H1 (cell line): ENCODE measurements around the gene CCSER2. TPM values are rescaled to one million over a fixed set of nuclear protein-coding genes. Genes with fewer than 3 reads are reported as not detected.

Source experiments
- CTCF ChIA-PET: fragments of 300-600 bp; sonication (Branson Sonifier 250); formaldehyde crosslinking; loops from one replicate; lab custom pipeline; 2021; ENCODE audit not compliant: partially characterized antibody; lab: Charles Lee
- POLR2A ChIA-PET: fragments of 300-600 bp; sonication (Branson Sonifier 250); formaldehyde crosslinking; loops from one replicate; lab custom pipeline; 2021; ENCODE audit warnings: inconsistent platforms; ENCODE audit not compliant: partially characterized antibody; lab: Charles Lee
- DNase-seq, 2 experiments: peaks; one replicate each; pipeline versions ENCODE4 v3.0.0 to v3.0.0-alpha.2; 2010 to 2022; ENCODE audit warnings: low spot score in 2 of 2, low read depth in 1 of 2, mixed read lengths in 1 of 2
- FAIRE-seq: peaks from 2 replicates; lab custom pipeline; 2011; peaks lifted over from hg19 to GRCh38; lab: Jason Lieb, UNC
- H2AFZ ChIP-seq: 2 replicates; pipeline ENCODE4 v1.8.1; 2012; ENCODE audit warnings: low read length, inconsistent platforms
- H2AK5ac ChIP-seq: 2 replicates; pipeline ENCODE4 v1.6.1; 2013; ENCODE audit warnings: low read depth, low read length
- H2BK120ac ChIP-seq: replicated peaks from 2 replicates; pipeline ENCODE3; 2013; ENCODE audit warnings: low read depth, low read length, inconsistent platforms
- H2BK12ac ChIP-seq: 2 replicates; pipeline ENCODE4 v1.6.1; 2013; ENCODE audit warnings: low read depth, low read length
- H2BK15ac ChIP-seq: 2 replicates; pipeline ENCODE4 v1.6.1; 2013; ENCODE audit warnings: low read length
- H2BK20ac ChIP-seq: 2 replicates; pipeline ENCODE4 v1.6.1; 2013; ENCODE audit warnings: low read length
- H2BK5ac ChIP-seq: 2 replicates; pipeline ENCODE4 v1.6.1; 2013; ENCODE audit warnings: low read depth, low read length
- H3K14ac ChIP-seq: 2 replicates; pipeline ENCODE4 v1.6.1; 2013; ENCODE audit warnings: inconsistent platforms; ENCODE audit not compliant: insufficient read length
- H3K18ac ChIP-seq: 2 replicates; pipeline ENCODE4 v1.6.1; 2013; ENCODE audit warnings: low read length; ENCODE audit errors: extremely low read depth
- H3K23ac ChIP-seq: 2 replicates; pipeline ENCODE4 v1.6.1; 2013; ENCODE audit warnings: inconsistent platforms; ENCODE audit not compliant: insufficient read length
- H3K23me2 ChIP-seq: 2 replicates; pipeline ENCODE4 v1.6.1; 2013; ENCODE audit warnings: low read depth, low read length
- H3K27ac ChIP-seq: 2 replicates; pipeline ENCODE4 v1.6.1; 2011; ENCODE audit warnings: low read depth, low read length, inconsistent platforms
- H3K27me3 ChIP-seq, 4 experiments: replicated peaks in 1 of 4; 1 replicate in 1 of 4; 2 replicates in 3 of 4; pipeline versions ENCODE4 v1.6.1 to v1.8.1; 2011 to 2013; ENCODE audit warnings: low read length in 3 of 4, mild to moderate bottlenecking in 3 of 4, inconsistent platforms in 2 of 4, mixed read lengths in 2 of 4, moderate library complexity in 1 of 4; ENCODE audit not compliant: control insufficient read depth in 3 of 4, insufficient read depth in 3 of 4; ENCODE audit errors: extremely low read depth in 1 of 4
- H3K36me3 ChIP-seq, 4 experiments: 2 replicates each; pipeline versions ENCODE4 v1.6.1 to v1.8.1; 2011 to 2013; ENCODE audit warnings: mild to moderate bottlenecking in 4 of 4, low read length in 3 of 4, moderate library complexity in 2 of 4, control low read depth in 1 of 4, inconsistent platforms in 1 of 4; ENCODE audit not compliant: insufficient read depth in 4 of 4, control insufficient read depth in 2 of 4
- H3K4ac ChIP-seq: replicated peaks from 2 replicates; pipeline ENCODE3; 2013; ENCODE audit warnings: low read length, low read depth, mixed read lengths, inconsistent platforms; ENCODE audit not compliant: insufficient read length
- H3K4me1 ChIP-seq, 4 experiments: replicated peaks in 1 of 4; 1 replicate in 1 of 4; 2 replicates in 3 of 4; pipeline versions ENCODE4 v1.6.1 to v1.8.1; 2011 to 2013; ENCODE audit warnings: low read length in 3 of 4, inconsistent platforms in 2 of 4, mixed read lengths in 1 of 4; ENCODE audit not compliant: insufficient read depth in 4 of 4, control insufficient read depth in 3 of 4
- H3K4me2 ChIP-seq, 2 experiments: 2 replicates each; pipeline versions ENCODE4 v1.6.1 to v1.8.1; 2011 to 2013; ENCODE audit warnings: low read depth in 2 of 2, low read length in 2 of 2, control low read depth in 1 of 2, inconsistent platforms in 1 of 2, mild to moderate bottlenecking in 1 of 2; ENCODE audit not compliant: insufficient read depth in 1 of 2
- H3K4me3 ChIP-seq, 4 experiments: fragments of 200-600, 300-600 bp in 1 of 4; sonication (generic), shearing (Covaris generic), sonication (Bioruptor Twin) in 1 of 4; 2 replicates each; pipeline versions ENCODE4 v1.5.1 to v1.8.1; 2011 to 2016; ENCODE audit warnings: low read length in 4 of 4, low read depth in 3 of 4, control low read depth in 2 of 4, inconsistent platforms in 2 of 4, mild to moderate bottlenecking in 2 of 4, mixed read lengths in 1 of 4, moderate library complexity in 1 of 4; ENCODE audit not compliant: insufficient read depth in 2 of 4; ENCODE audit errors: extremely low read depth in 1 of 4
- H3K56ac ChIP-seq: replicated peaks from 2 replicates; pipeline ENCODE3; 2013; ENCODE audit warnings: low read depth, mild to moderate bottlenecking, mixed read lengths, low read length, inconsistent platforms; ENCODE audit not compliant: insufficient read length
- H3K79me1 ChIP-seq: 2 replicates; pipeline ENCODE4 v1.6.1; 2013; ENCODE audit warnings: low read depth, low read length, control low read depth
- H3K79me2 ChIP-seq, 2 experiments: 2 replicates each; pipeline versions ENCODE4 v1.6.1 to v1.8.1; 2012 to 2013; ENCODE audit warnings: low read length in 2 of 2, mild to moderate bottlenecking in 2 of 2, inconsistent platforms in 1 of 2; ENCODE audit not compliant: insufficient read depth in 2 of 2, control insufficient read depth in 1 of 2
- H3K9ac ChIP-seq, 4 experiments: replicated peaks in 1 of 4; 1 replicate in 1 of 4; 2 replicates in 3 of 4; pipeline versions ENCODE4 v1.6.1 to v1.8.1; 2011 to 2013; ENCODE audit warnings: low read depth in 3 of 4, low read length in 3 of 4, control low read depth in 2 of 4, mild to moderate bottlenecking in 2 of 4, moderate library complexity in 2 of 4, inconsistent platforms in 1 of 4; ENCODE audit errors: extremely low read depth in 1 of 4
- H3K9me3 ChIP-seq, 2 experiments: 2 replicates each; pipeline versions ENCODE4 v1.6.1 to v1.8.1; 2012 to 2013; ENCODE audit warnings: mild to moderate bottlenecking in 2 of 2, moderate library complexity in 2 of 2, control low read depth in 1 of 2, inconsistent platforms in 1 of 2, low read depth in 1 of 2, low read length in 1 of 2, mixed read lengths in 1 of 2; ENCODE audit not compliant: insufficient read depth in 2 of 2
- H4K20me1 ChIP-seq, 2 experiments: replicated peaks in 1 of 2; 2 replicates each; pipeline versions ENCODE3 to v1.8.1; 2011 to 2013; ENCODE audit warnings: inconsistent platforms in 2 of 2, low read length in 2 of 2, mild to moderate bottlenecking in 1 of 2; ENCODE audit not compliant: insufficient read depth in 2 of 2, control insufficient read depth in 1 of 2
- H4K5ac ChIP-seq: 2 replicates; pipeline ENCODE4 v1.6.1; 2013; ENCODE audit warnings: low read length, low read depth, mixed read lengths, inconsistent platforms; ENCODE audit not compliant: insufficient read length
- H4K8ac ChIP-seq: 2 replicates; pipeline ENCODE4 v1.8.0; 2013; ENCODE audit warnings: mild to moderate bottlenecking, moderate library complexity, low read length, inconsistent platforms; ENCODE audit not compliant: insufficient read depth; ENCODE audit errors: extremely low read depth
- H4K91ac ChIP-seq: replicated peaks from 2 replicates; pipeline ENCODE3; 2013; ENCODE audit warnings: low read length, mixed read lengths, inconsistent platforms; ENCODE audit not compliant: insufficient read length
- BACH1 ChIP-seq: IDR thresholded peaks from 2 replicates; pipeline ENCODE4 v1.6.1; 2012; ENCODE audit warnings: low read length, improper control_type of control experiment
- BRCA1 ChIP-seq: IDR thresholded peaks from 2 replicates; pipeline ENCODE4 v1.6.1; 2012; ENCODE audit warnings: low read depth, low read length, improper control_type of control experiment
- CEBPB ChIP-seq: IDR thresholded peaks from 2 replicates; pipeline ENCODE4 v1.6.1; 2012; ENCODE audit warnings: low read depth, low read length
- FOSL1 ChIP-seq: IDR thresholded peaks from 2 replicates; pipeline ENCODE4 v1.6.1; 2011; ENCODE audit warnings: mild to moderate bottlenecking, low read depth, low read length, moderate library complexity; ENCODE audit not compliant: insufficient read depth
- NANOG ChIP-seq: IDR thresholded peaks from 2 replicates; pipeline ENCODE4 v1.6.1; 2011; ENCODE audit warnings: low read length, low read depth, mild to moderate bottlenecking, inconsistent platforms; ENCODE audit not compliant: insufficient read depth, poor library complexity, severe bottlenecking
- SIX5 ChIP-seq: IDR thresholded peaks from 2 replicates; pipeline ENCODE4 v1.6.1; 2011; ENCODE audit warnings: mild to moderate bottlenecking, low read depth, low read length
- TAF1 ChIP-seq: IDR thresholded peaks from 2 replicates; pipeline ENCODE4 v1.6.1; 2011; ENCODE audit warnings: mild to moderate bottlenecking, low read depth, low read length
- TCF12 ChIP-seq: IDR thresholded peaks from 2 replicates; pipeline ENCODE4 v1.6.1; 2011; ENCODE audit warnings: low read depth, mild to moderate bottlenecking, low read length
- TEAD4 ChIP-seq: IDR thresholded peaks from 2 replicates; pipeline ENCODE4 v1.6.1; 2012; ENCODE audit warnings: low read depth, low read length, inconsistent platforms, mixed read lengths
- USF2 ChIP-seq: IDR thresholded peaks from 2 replicates; pipeline ENCODE4 v1.6.1; 2011; ENCODE audit warnings: low read length, improper control_type of control experiment
- WGBS, 2 experiments: shearing (Covaris generic) in 1 of 2; methylation state at CpG; one replicate each; pipeline versions ENCODE4 v1.1.6 to v1.1.7; 2013 to 2015; ENCODE audit warnings: low lambda C conversion rate in 2 of 2, mixed read lengths in 2 of 2, inconsistent platforms in 1 of 2, low coverage in 1 of 2, missing lambda C conversion rate in 1 of 2; ENCODE audit not compliant: insufficient replicate concordance in 2 of 2, insufficient coverage in 1 of 2, insufficient read length in 1 of 2; ENCODE audit errors: extremely low coverage in 1 of 2, missing lambda C conversion rate in 1 of 2; 5-methylcytosine and 5-hydroxymethylcytosine counted together
- polyA plus RNA-seq, 7 experiments: library from polyadenylated mRNA; depleted of rRNA in 3 of 7; stranded (reverse) in 5 of 7; unstranded in 2 of 7; fragments of >200 nt in 5 of 7; fragments of 200-250 nt in 2 of 7; gene quantifications; 1 replicate in 5 of 7; 2 replicates in 1 of 7; 4 replicates in 1 of 7; pipeline versions ENCODE4 v1.2.1 to v1.2.3, GENCODE V29; 2011 to 2013; ENCODE audit warnings: missing spikeins in 2 of 7, mixed read lengths in 2 of 7
- total RNA-seq: library from RNA; stranded (reverse); fragmentation: NEBNext Ultra II Directional; extraction: Animal tissue kit (Norgen Biotek cat#: 25700); gene quantifications from 2 replicates; pipeline ENCODE4 v1.2.1, GENCODE V29; 2021

Gene CCSER2
- total and polyA plus RNA-seq, 2 of the 8 experiments (the other 6 are each of a cell fraction or from before 2014, with no cell fraction given) = 6.9 to 30.5 TPM

GRCh38 chr10:84452003-84452402, 123.6 kb downstream of the CCSER2 start:
- H3K9ac ChIP-seq = no peak overlapping the region

More at GRCh38 chr10:84452003-84452402, 123.6 kb downstream of the CCSER2 start:
- Histone ChIP-seq H2AFZ (no peak overlapping the region), H2BK5ac (no peak overlapping the region), H4K8ac (no peak overlapping the region), H3K4me3 (no peak overlapping the region), H2AK5ac (no peak overlapping the region), H3K9me3 (no peaks in the 10 kb centered on the region), H3K79me2 (no peaks in the 10 kb centered on the region), H3K4ac (no peak overlapping the region), H4K91ac (no peak overlapping the region), H3K23me2 (no peaks in the 10 kb centered on the region), H2BK20ac (no peak overlapping the region), H3K56ac (no peak overlapping the region), H4K20me1 (peaks cover 0 to 2% of the 10 kb centered on the region in 2 experiments), H3K36me3 (no peaks in the 10 kb centered on the region), H3K27me3 (no peaks in the 10 kb centered on the region), H3K18ac (no peak overlapping the region), H3K14ac (no peak overlapping the region), H2BK12ac (no peak overlapping the region), H3K23ac (no peak overlapping the region), H2BK15ac (no peak overlapping the region), H3K27ac (no peak overlapping the region), H3K4me2 (no peak overlapping the region), H3K4me1 (peaks cover 0 to 7% (median 5%) of the 10 kb centered on the region in 4 experiments; a peak in 3 of 7 replicates), H4K5ac (no peak overlapping the region), H3K79me1 (no peaks in the 10 kb centered on the region), H2BK120ac (no peak overlapping the region)
- FAIRE-seq (no peak), DNase-seq (no peak)
- TF ChIP-seq TCF12 (no peak), USF2 (no peak), BACH1 (no peak), SIX5 (no peak), FOSL1 (no peak), CEBPB (no peak), BRCA1 (no peak), NANOG (no peak), TEAD4 (no peak), TAF1 (no peak)
- WGBS, 2 experiments = 27% methylated on average over 1 of the region's 1 CpG; no CpG with 5 or more reads in 1 of the 2 experiments
- ChIA-PET CTCF (interaction anchor here (0.8 to 1.0 kb wide), 2 partner anchors 22 to 162 kb away, joined by 3 to 9 read pairs; no protein-coding TSS in a partner anchor), POLR2A (no interaction called here)
